Activated CD4-positive, alpha-beta T cell treated with anti-CD3 and anti-CD28 coated beads, Interleukin-2, amount 10 ng/mL, durations not matched to agents 24 days and 14 days (primary cell): ENCODE results near the gene GMEB2. TPM values are rescaled to one million over a fixed set of nuclear protein-coding genes. Genes with fewer than 3 reads are reported as not detected.
"Not testable (repeated sequence)": the region's sequence is repeated elsewhere in the genome, so short reads cannot be mapped to it uniquely, and the experiment has no call there.

ENCODE experiments used
- DNase-seq: peaks from one replicate; pipeline ENCODE4 v3.0.0; 2022
- H3K27ac Mint-ChIP-seq: one replicate; pipeline ENCODE4 v1.8.0; 2022; ENCODE audit warnings: mild to moderate bottlenecking, mixed read lengths
- H3K27me3 Mint-ChIP-seq: one replicate; pipeline ENCODE4 v1.8.0; 2022; ENCODE audit warnings: mixed read lengths
- H3K36me3 Mint-ChIP-seq: one replicate; pipeline ENCODE4 v1.8.0; 2022; ENCODE audit warnings: low read depth, mild to moderate bottlenecking, mixed read lengths
- H3K4me1 Mint-ChIP-seq: one replicate; pipeline ENCODE4 v1.8.0; 2021; ENCODE audit warnings: mixed read lengths
- H3K4me3 Mint-ChIP-seq: one replicate; pipeline ENCODE4 v1.8.0; 2022; ENCODE audit warnings: mild to moderate bottlenecking, moderate library complexity, mixed read lengths
- H3K9me3 Mint-ChIP-seq: one replicate; pipeline ENCODE4 v1.8.0; 2021; ENCODE audit warnings: mixed read lengths
- intact Hi-C: fragments of 100-400 bp; cut with micrococcal nuclease; formaldehyde crosslinking; loops from one replicate; pipeline ENCODE4 v1.15.1; 2023
- total RNA-seq: library from RNA; stranded (reverse); gene quantifications from 2 replicates; pipeline ENCODE4 v1.2.3, GENCODE V29; 2022

The GMEB2 gene
- total RNA-seq, 1 donor from 2014 or later = 13.9 TPM

GRCh38 chr20:63661959-63662812 is 35.3 kb upstream of the GMEB2 start:
- DNase-seq = no peak
- no peaks in the 10 kb centered on the region for H3K9me3 Mint-ChIP-seq
- H3K27ac Mint-ChIP-seq = no peak overlapping the region
- no peak overlapping the region for H3K4me3 Mint-ChIP-seq
- H3K4me1 Mint-ChIP-seq = peaks cover 22% of the 10 kb centered on the region
- H3K27me3 Mint-ChIP-seq = no peaks in the 10 kb centered on the region
- peaks cover 16% of the 10 kb centered on the region for H3K36me3 Mint-ChIP-seq
- intact Hi-C loops = no loop called here

DNA sequence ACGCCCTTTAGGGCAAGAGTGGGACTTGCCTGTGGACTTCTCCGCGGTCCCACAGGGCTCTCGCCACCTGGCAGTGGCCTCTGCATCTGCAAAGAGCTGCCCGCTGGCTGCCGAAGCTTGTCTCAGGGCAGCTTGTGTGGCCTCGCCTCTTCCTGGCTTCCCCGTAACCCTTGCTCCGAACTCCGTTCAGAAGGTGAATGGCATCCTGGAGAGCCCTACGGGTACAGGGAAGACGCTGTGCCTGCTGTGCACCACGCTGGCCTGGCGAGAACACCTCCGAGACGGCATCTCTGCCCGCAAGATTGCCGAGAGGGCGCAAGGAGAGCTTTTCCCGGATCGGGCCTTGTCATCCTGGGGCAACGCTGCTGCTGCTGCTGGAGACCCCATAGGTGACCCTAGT is 34.2 kb upstream of the GMEB2 start:
- no peaks in the 10 kb centered on the region for H3K27me3 Mint-ChIP-seq
- no peak overlapping the region for H3K4me3 Mint-ChIP-seq
- peaks cover 12% of the 10 kb centered on the region for H3K36me3 Mint-ChIP-seq
- no peak for DNase-seq
- H3K27ac Mint-ChIP-seq = no peak overlapping the region
- intact Hi-C loops = no loop called here
- H3K9me3 Mint-ChIP-seq = no peaks in the 10 kb centered on the region
- peaks cover 22% of the 10 kb centered on the region for H3K4me1 Mint-ChIP-seq

- peaks cover 22% of the 10 kb centered on the region for H3K4me1 Mint-ChIP-seq
- H3K27ac Mint-ChIP-seq = no peak overlapping the region
- no peak for DNase-seq
- H3K27me3 Mint-ChIP-seq = no peaks in the 10 kb centered on the region
- peaks cover 9% of the 10 kb centered on the region for H3K36me3 Mint-ChIP-seq
- peak overlapping the region; percentile 8 for H3K4me3 Mint-ChIP-seq
- H3K9me3 Mint-ChIP-seq = no peaks in the 10 kb centered on the region
- intact Hi-C loops = no loop called here
Measured at GRCh38 chr20:63660622-63661021, 33.7 kb upstream of the GMEB2 start.

GRCh38 chr20:63660174-63660573 is 33.3 kb upstream of the GMEB2 start:
- Mint-ChIP-seq H3K4me3 (peak overlapping the region; percentile 93), H3K4me1 (peaks cover 22% of the 10 kb centered on the region)
- H3K36me3 Mint-ChIP-seq, H3K9me3 Mint-ChIP-seq, H3K27me3 Mint-ChIP-seq, intact Hi-C loops, DNase-seq, H3K27ac Mint-ChIP-seq: not testable (repeated sequence)

GRCh38 chr20:63659370-63659769 is 32.5 kb upstream of the GMEB2 start:
- intact Hi-C loops = no loop called here
- no peak for DNase-seq
- Mint-ChIP-seq H3K27ac (peak overlapping the region; percentile 89), H3K4me3 (peak overlapping the region; percentile 93), H3K9me3 (no peaks in the 10 kb centered on the region), H3K4me1 (peaks cover 27% of the 10 kb centered on the region), H3K27me3 (peaks cover 2% of the 10 kb centered on the region), H3K36me3 (peaks cover 7% of the 10 kb centered on the region)

GRCh38 chr20:63658749-63659187 is 31.9 kb upstream of the GMEB2 start:
- Mint-ChIP-seq H3K4me1 (peaks cover 33% of the 10 kb centered on the region), H3K4me3 (peak overlapping the region; percentile 93), H3K36me3 (peaks cover 7% of the 10 kb centered on the region), H3K9me3 (no peaks in the 10 kb centered on the region), H3K27me3 (peaks cover 2% of the 10 kb centered on the region), H3K27ac (peak overlapping the region; percentile 89)
- intact Hi-C loops = loop anchor here (1.0 kb wide), 2 partner anchors 30 to 49 kb away; partner anchors contain the start of gene ARFRP1
- no peak for DNase-seq

- DNase-seq = peak; percentile 98
- Mint-ChIP-seq H3K27ac (peak within 1 kb of the TSS; percentile 89), H3K9me3 (no peaks in the 10 kb centered on the region), H3K36me3 (peaks cover 7% of the 10 kb centered on the region), H3K4me1 (peaks cover 34% of the 10 kb centered on the region), H3K27me3 (peaks cover 2% of the 10 kb centered on the region), H3K4me3 (peak within 1 kb of the TSS; percentile 93)
- intact Hi-C loops = loop anchor here (1.0 kb wide), 2 partner anchors 30 to 49 kb away; partner anchors contain the start of gene ARFRP1
Measured at GRCh38 chr20:63657937-63658748, 31.2 kb upstream of the GMEB2 start, which contains the start of gene RTEL1. Gene RTEL1 (plus strand): TSS chr20:63658312. CDS start chr20:63659403, 1,091 bp downstream.

- Mint-ChIP-seq H3K4me1 (peaks cover 34% of the 10 kb centered on the region), H3K4me3 (peak overlapping the region; percentile 93), H3K36me3 (peaks cover 6% of the 10 kb centered on the region), H3K9me3 (no peaks in the 10 kb centered on the region), H3K27me3 (peaks cover 2% of the 10 kb centered on the region), H3K27ac (peak overlapping the region; percentile 89)
- intact Hi-C loops = no loop called here
- DNase-seq = no peak
Measured at GRCh38 chr20:63657260-63657936, 30.5 kb upstream of the GMEB2 start.

GRCh38 chr20:63656451-63656850 is 29.6 kb upstream of the GMEB2 start:
- Mint-ChIP-seq H3K4me3 (no peak overlapping the region), H3K36me3 (peaks cover 6% of the 10 kb centered on the region), H3K27ac (no peak overlapping the region), H3K27me3 (peaks cover 5% of the 10 kb centered on the region), H3K4me1 (peaks cover 36% of the 10 kb centered on the region), H3K9me3 (no peaks in the 10 kb centered on the region)
- intact Hi-C loops = no loop called here
- DNase-seq = no peak

GRCh38 chr20:63655249-63655648 is 28.3 kb upstream of the GMEB2 start:
- no peaks in the 10 kb centered on the region for H3K9me3 Mint-ChIP-seq
- H3K4me3 Mint-ChIP-seq = no peak overlapping the region
- no peak for DNase-seq
- peaks cover 34% of the 10 kb centered on the region for H3K4me1 Mint-ChIP-seq
- H3K27ac Mint-ChIP-seq = no peak overlapping the region
- H3K27me3 Mint-ChIP-seq = peaks cover 8% of the 10 kb centered on the region
- H3K36me3 Mint-ChIP-seq = peaks cover 3% of the 10 kb centered on the region
- intact Hi-C loops = no loop called here

- Mint-ChIP-seq H3K4me3 (peak overlapping the region; percentile 84), H3K36me3 (peaks cover 3% of the 10 kb centered on the region), H3K27me3 (peaks cover 8% of the 10 kb centered on the region), H3K4me1 (peaks cover 22% of the 10 kb centered on the region), H3K27ac (peak overlapping the region; percentile 58), H3K9me3 (no peaks in the 10 kb centered on the region)
- DNase-seq = no peak
- intact Hi-C loops = loop anchor here (1.0 kb wide), 2 partner anchors 9 to 27 kb away; partner anchors contain the start of gene GMEB2
Measured at GRCh38 chr20:63653974-63654668, 27.2 kb upstream of the GMEB2 start.

DNA sequence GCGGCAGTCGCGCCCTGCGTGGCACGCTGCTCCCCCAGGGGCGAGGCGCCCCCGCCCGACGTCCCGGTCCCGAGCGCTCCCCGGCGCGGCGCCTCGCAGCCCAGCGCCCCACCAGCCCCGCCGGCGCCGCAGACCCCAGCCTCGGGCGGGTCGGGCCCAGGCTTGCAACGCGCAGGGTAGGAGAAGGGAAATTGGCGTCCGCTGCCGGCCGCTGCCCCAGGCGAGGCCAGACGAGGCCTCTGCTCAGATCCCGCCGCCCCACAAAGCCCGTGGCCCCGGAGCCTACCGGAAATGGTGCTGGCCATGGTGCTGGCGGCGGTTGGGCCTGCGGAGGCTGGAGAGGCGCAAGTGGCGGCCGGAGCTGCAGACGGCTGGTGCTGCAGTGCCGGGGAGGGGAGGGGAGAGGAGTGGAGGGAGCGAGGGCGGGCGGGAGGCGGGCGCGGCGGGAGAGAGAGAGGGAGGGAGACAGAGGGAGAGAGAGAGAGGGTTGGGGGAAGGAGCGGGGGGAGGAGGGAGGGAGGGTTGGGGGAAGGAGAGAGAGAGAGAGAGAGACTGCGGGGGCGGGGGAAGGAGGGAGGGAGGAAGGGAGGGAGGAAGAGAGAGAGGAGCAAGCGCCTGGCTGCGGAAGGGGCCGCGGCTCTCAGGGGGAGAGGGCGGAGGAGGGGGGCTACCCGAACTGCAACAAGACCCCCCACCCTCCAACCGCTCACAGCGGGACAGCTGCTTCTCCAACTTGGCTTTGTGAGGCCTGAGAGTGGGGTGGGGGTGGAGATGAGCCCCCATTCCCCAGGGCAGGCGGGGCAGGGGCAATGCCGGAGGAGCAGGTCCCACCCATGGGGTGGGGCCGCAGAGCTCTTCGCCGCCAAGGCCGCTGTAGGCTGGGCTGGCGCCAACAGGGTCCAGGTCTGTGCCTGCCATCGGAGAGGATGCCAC is 26.4 kb upstream of the GMEB2 start, which contains the start of gene STMN3:
TSS of gene STMN3 (minus strand) at position 384 of the 933 bp plus-strand sequence. CDS start at position 305, 79 bp downstream.
- Mint-ChIP-seq H3K27ac (peak within 1 kb of the TSS; percentile 58), H3K36me3 (peaks cover 2% of the 10 kb centered on the region), H3K4me3 (peak within 1 kb of the TSS; percentile 84), H3K27me3 (peaks cover 8% of the 10 kb centered on the region), H3K4me1 (peaks cover 20% of the 10 kb centered on the region), H3K9me3 (no peaks in the 10 kb centered on the region)
- intact Hi-C loops = loop anchor here (1.0 kb wide), 2 partner anchors 8 to 26 kb away; partner anchors contain the start of gene GMEB2
- DNase-seq = peak; percentile 94
